ENCODE data around the gene PIK3CB. TPM values are rescaled to one million over a fixed set of nuclear protein-coding genes. Genes with fewer than 3 reads are reported as not detected.
"Not testable (repeated sequence)": the region's sequence is repeated elsewhere in the genome, so short reads cannot be mapped to it uniquely, and the experiment has no call there.

The PIK3CB gene
- total and polyA plus RNA-seq, 5 experiments from 2014 or later = 8.9 to 34.2 (median 13.4) TPM

DNA sequence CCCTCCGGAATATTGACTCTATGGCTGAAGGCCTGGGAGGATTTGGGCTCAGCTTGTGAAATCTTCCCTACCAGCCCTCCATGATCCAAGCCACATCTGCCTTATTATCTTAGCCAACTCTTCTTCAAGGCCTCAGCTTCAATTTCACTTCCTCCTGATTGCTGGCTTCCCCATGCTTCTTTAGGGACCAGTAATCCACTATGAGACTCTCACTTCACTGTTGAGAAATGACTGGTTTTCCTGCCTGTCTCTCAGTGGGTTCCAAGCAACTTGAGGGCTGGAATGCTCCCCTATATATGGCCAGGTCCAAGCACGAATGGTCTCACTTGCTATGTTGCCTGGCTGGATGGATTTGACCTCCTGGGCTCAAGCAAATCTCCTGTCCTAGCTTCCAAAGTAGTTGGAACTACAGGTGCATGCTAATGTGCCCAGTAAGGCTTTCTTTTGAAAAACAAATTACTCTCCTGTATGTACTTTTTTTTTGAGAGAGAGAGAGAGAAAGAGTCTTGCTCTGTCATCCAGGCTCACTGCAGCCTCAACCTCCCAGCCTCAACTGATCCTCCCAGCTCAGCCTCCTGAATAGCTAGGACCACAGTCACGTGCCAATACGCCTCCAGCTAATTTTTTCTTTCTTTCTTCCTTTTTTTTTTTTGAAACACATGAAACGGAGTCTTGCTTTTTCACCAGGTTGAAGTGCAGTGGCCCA, 7.9 kb upstream of the PIK3CB start:
- no peaks in the 10 kb centered on the region for H3K9me3 Mint-ChIP-seq
- peaks cover 0 to 3% (median 0%) of the 10 kb centered on the region in 4 donors for H3K4me1 Mint-ChIP-seq
- H3K27me3 Mint-ChIP-seq = peaks cover 0 to 2% (median 0%) of the 10 kb centered on the region in 5 donors
- peak overlapping the region in 1 of 10 donors; percentile 67 for H3K27ac Mint-ChIP-seq
- no peaks in the 10 kb centered on the region for H3K36me3 Mint-ChIP-seq
- no peak overlapping the region for H3K4me3 Mint-ChIP-seq
- DNase-seq (no peak), ATAC-seq (no peak)
- POLR2A ChIA-PET = no interaction called here

DNA sequence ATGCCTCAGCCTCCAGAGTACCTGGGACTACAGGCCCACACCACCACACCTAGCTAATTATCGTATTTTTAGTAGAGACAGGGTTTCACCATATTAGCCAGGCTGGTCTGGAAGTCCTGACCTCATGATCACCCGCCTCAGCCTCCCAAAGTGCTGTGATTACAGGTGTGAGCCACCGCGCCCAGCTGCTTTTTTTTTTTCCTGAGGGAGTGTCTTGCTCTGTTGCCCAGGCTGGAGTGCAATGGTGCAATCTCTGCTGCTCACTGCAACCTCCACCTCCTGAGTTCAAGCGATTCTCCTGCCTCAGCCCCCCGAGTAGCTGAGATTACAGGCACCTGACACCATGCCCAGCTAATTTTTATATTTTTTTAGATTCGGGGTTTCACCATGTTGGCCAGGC, 3.7 kb upstream of the PIK3CB start:
- ATAC-seq, H3K36me3 Mint-ChIP-seq, H3K4me3 Mint-ChIP-seq, H3K9me3 Mint-ChIP-seq, H3K27me3 Mint-ChIP-seq, DNase-seq: not testable (repeated sequence)
- POLR2A ChIA-PET = interaction anchor here (1.2 kb wide), 1 partner anchor 11 kb away, joined by 3 read pairs; no protein-coding TSS in a partner anchor
- H3K4me1 Mint-ChIP-seq = peaks cover 7 to 17% (median 15%) of the 10 kb centered on the region in 4 donors
- H3K27ac Mint-ChIP-seq = peak overlapping the region in 1 of 10 donors; percentile 66

DNA sequence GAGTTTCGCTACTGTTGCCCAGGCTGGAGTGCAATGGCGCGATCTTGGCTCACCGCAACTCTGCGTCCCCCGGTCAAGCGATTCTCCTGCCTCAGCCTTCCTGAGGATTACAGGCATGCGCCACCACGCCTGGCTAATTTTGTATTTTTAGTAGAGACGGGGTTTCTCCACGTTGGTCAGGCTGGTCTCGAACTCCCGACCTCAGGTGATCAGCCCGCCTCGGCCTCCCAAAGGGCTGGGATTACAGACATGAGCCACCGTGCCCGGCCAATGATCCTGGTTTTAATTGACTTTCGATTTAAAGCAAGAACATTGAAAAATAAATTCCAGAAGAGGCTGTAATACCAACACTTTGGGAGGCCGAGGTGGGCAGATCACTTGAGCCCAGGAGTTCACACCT, 1.1 kb upstream of the PIK3CB start:
- DNase-seq, H3K36me3 Mint-ChIP-seq, ATAC-seq, H3K9me3 Mint-ChIP-seq, H3K27me3 Mint-ChIP-seq: not testable (repeated sequence)
- H3K4me1 Mint-ChIP-seq = peaks cover 9 to 27% (median 25%) of the 10 kb centered on the region in 4 donors
- peak overlapping the region in 7 of 10 donors; percentile 31 to 99 (median 73) for H3K27ac Mint-ChIP-seq
- peak overlapping the region in 8 of 10 donors; percentile 11 to 94 (median 32) for H3K4me3 Mint-ChIP-seq
- POLR2A ChIA-PET = interaction anchor here (1.8 to 3.2 kb wide), 3 partner anchors 55 to 241 kb away, joined by 5 to 22 read pairs (median 9); partner anchors contain the start of gene CEP70

DNA sequence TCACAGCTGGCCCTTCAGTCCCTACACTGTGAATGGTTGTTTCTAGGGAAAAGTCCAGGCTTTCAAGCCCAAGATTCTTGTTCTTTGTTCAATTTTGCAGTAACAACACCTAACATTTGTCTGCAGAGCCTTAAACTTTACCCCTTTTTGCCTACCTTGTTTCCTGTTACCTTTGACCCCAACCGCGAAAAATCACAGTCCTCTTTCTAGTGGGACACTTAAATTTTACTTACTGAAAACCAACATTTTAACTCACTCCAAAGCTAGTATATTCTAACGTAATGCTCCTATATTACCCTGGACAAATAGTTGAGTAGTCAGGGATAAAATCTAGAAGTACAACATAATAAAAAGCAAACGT, 649 bp upstream of the PIK3CB start:
- Mint-ChIP-seq H3K9me3 (peaks cover 0 to 3% (median 0%) of the 10 kb centered on the region in 9 donors), H3K36me3 (peaks cover 0 to 7% (median 3%) of the 10 kb centered on the region in 3 donors), H3K27me3 (no peaks in the 10 kb centered on the region), H3K4me1 (peaks cover 9 to 28% (median 25%) of the 10 kb centered on the region in 4 donors), H3K27ac (peak overlapping the region; percentile 90 to 99 (median 98)), H3K4me3 (peak overlapping the region; percentile 89 to 99 (median 94))
- ATAC-seq (no peak), DNase-seq (no peak)
- POLR2A ChIA-PET = interaction anchor here (1.1 to 3.2 kb wide), 4 partner anchors 54 to 241 kb away, joined by 3 to 22 read pairs (median 7); partner anchors contain the start of gene CEP70

DNA sequence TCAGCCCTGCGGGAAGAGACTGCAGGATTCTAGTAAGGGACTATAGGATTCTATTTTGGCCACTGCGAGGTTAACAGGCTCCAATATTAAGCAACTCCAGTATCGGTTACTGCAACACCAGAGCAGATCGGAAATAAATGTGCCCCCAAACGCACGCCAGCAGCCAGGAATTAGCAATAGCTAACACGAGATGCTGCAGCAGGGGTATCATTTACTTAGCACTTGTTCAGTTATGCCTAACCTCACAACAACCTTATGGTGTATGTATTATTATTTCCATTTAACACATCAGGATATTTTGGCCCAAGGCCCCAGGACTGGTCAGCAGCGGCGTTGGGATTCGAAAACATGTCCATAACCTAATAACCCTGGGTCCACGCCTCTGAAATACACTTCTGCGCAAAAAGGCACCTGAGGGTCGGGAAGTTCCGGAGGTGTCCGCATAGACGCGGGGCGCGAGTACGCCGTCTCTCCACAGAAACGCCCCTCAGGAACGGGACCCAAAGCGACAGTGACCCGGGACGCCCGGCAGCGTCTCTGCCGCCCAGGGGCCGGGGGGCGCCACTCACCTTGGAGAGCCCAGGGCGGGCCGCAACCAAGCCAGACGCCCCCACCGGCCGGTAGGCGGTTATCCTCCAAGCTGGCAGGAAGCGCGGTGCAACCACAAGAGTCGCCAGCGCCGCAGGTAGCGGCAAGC, 681 bp downstream of the PIK3CB start:
- ATAC-seq (no peak), DNase-seq (peak in 2 of 10 donors; percentile 66 to 80)
- peaks cover 0 to 11% (median 3%) of the 10 kb centered on the region in 9 donors for H3K9me3 Mint-ChIP-seq
- peaks cover 15 to 41% (median 32%) of the 10 kb centered on the region in 4 donors for H3K4me1 Mint-ChIP-seq
- POLR2A ChIA-PET = interaction anchor here (0.8 to 3.2 kb wide), 6 partner anchors 53 to 242 kb away, joined by 3 to 22 read pairs (median 4); partner anchors contain the start of gene CEP70
- H3K36me3 Mint-ChIP-seq = peaks cover 0 to 19% (median 9%) of the 10 kb centered on the region in 3 donors
- peak overlapping the region; percentile 83 to 94 (median 92) for H3K4me3 Mint-ChIP-seq
- H3K27ac Mint-ChIP-seq = peak overlapping the region; percentile 65 to 99 (median 89)
- H3K27me3 Mint-ChIP-seq = no peaks in the 10 kb centered on the region

DNA sequence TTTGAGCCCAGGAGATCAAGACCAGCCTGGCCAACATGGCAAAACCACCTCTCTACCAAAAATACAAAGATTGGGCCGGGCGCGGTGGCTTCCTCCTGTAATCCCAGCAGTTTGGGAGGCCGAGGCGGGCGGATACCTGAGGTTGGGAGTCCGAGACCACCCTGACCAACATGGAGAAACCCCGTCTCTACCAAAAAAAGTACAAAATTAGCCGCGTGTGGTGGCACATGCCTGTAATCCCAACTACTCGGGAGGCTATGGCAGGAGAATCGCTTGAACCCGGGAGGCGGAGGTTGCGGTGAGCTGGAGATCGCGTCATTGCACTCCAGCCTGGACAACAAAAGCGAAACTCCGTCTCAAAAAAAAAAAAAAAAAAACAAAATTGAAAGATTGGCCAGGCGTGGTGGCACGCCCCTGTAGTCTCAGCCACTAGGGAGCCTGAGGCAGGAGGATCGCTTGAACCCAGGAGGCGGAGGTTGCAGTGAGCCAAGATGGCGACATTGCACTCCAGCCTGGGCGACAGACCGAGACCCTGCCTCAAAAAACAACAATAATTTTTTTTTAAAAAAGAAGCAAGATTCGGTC, 2.2 kb downstream of the PIK3CB start:
- peak overlapping the region in 7 of 10 donors; percentile 28 to 75 (median 65) for H3K27ac Mint-ChIP-seq
- peaks cover 0 to 11% (median 3%) of the 10 kb centered on the region in 9 donors for H3K9me3 Mint-ChIP-seq
- ATAC-seq, DNase-seq, H3K27me3 Mint-ChIP-seq: not testable (repeated sequence)
- peaks cover 15 to 41% (median 32%) of the 10 kb centered on the region in 4 donors for H3K4me1 Mint-ChIP-seq
- POLR2A ChIA-PET = interaction anchor here (0.7 kb wide), 1 partner anchor 238 kb away, joined by 3 read pairs; no protein-coding TSS in a partner anchor
- peaks cover 0 to 19% (median 9%) of the 10 kb centered on the region in 3 donors for H3K36me3 Mint-ChIP-seq
- peak overlapping the region in 8 of 10 donors; percentile 14 to 83 (median 20) for H3K4me3 Mint-ChIP-seq

DNA sequence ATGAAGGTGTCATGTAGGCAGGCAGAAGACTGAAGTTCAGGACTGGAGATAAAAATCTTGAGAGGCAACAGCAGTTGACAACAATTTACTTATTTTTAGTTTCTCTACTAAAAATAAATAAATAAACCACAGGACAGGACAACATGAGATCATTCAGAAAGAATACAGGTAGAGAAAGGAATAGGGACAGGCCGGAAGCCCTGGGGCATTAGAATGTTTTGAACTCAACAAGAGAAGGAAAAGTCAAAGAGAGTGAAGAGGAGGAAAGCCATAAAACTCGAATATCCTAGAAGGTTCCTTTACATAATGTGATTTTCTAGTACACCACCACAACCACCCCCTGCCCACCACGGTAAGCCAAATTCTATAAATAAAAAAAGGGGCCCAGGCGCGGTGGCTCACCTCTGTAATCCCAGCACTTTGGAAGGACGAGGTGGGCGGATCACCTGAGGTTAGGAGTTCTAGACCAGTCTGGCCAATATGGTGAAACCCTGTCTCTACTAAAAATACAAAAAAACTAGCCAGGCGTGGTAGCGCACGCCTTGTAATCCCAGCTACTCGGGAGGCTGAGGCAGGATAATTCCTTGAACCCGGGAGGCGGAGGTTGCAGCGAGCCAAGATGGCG, 4.7 kb downstream of the PIK3CB start:
- Mint-ChIP-seq H3K9me3 (peaks cover 0 to 11% (median 3%) of the 10 kb centered on the region in 9 donors), H3K36me3 (peaks cover 0 to 32% (median 30%) of the 10 kb centered on the region in 3 donors), H3K27me3 (no peaks in the 10 kb centered on the region), H3K4me3 (peak overlapping the region in 2 of 10 donors; percentile 28 to 33), H3K4me1 (peaks cover 9 to 38% (median 29%) of the 10 kb centered on the region in 4 donors), H3K27ac (peak overlapping the region in 5 of 10 donors; percentile 2 to 56 (median 6))
- ATAC-seq (no peak), DNase-seq (no peak)
- POLR2A ChIA-PET = no interaction called here

DNA sequence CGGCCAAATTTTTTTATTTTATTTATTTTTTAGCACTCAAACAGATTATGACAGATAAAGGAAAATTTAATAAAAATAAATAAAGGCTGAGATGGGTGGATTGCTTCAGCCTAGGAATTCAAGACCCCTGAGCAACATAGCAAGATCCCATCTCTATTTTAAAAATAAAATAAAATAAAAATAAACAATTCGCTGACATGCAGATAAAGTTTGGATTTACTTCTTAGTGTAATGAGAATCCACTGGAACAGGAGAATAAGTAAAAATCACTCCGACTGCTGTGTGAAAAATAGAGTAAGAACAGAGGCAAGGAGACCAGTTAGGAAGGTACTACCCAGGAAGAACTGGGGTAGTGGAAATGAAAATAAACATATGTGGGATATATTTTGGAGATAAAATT, 5.6 kb downstream of the PIK3CB start:
- Mint-ChIP-seq H3K36me3 (peaks cover 0 to 38% (median 34%) of the 10 kb centered on the region in 3 donors), H3K27ac (peak overlapping the region in 2 of 10 donors; percentile 6 to 84), H3K4me1 (peaks cover 11 to 43% (median 31%) of the 10 kb centered on the region in 4 donors), H3K9me3 (peaks cover 0 to 11% (median 3%) of the 10 kb centered on the region in 9 donors), H3K4me3 (no peak overlapping the region), H3K27me3 (no peaks in the 10 kb centered on the region)
- POLR2A ChIA-PET = no interaction called here
- no peak for DNase-seq
- no peak for ATAC-seq

DNA sequence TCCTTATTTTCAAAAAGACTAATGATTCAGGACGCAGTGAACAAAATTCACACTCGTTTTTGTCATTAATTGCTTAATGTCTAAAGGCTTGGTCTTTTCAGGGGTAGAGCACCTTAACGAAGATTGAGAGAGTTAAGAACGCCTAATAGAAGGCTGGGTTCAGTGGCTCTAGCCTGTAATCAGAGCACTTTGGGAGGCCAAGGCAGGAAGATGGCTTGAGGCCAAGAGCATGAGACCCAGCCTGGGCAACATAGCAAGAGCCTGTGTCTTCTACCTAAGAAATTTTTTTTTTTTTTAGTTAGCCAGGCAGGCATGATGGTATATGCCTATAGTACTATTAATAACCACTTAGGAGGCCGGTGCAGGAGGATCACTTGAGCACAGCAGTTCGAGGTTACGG, 7.5 kb downstream of the PIK3CB start:
- Mint-ChIP-seq H3K27me3 (no peaks in the 10 kb centered on the region), H3K4me3 (no peak overlapping the region), H3K4me1 (peaks cover 11 to 32% (median 20%) of the 10 kb centered on the region in 4 donors), H3K9me3 (peaks cover 0 to 11% (median 3%) of the 10 kb centered on the region in 9 donors), H3K36me3 (peaks cover 0 to 41% (median 34%) of the 10 kb centered on the region in 3 donors), H3K27ac (no peak overlapping the region)
- no peak for ATAC-seq
- no peak for DNase-seq
- POLR2A ChIA-PET = no interaction called here

DNA sequence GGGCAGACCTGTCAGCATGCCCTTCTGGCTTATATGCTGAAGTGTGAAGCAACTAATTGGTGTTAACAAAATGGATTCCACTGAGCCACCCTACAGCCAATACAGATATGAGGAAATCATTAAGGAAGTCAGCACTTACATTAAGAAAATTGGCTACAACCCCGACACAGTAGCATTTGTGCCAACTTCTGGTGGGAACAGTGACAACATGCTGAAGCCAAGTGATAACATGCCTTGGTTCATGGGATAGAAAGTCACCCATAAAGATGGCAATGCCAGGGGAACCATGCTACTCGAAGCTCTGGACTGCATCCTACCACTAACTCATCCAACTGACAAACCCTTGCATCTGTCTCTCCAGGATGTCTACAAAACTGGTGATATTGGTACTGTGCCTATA, 9.4 kb downstream of the PIK3CB start:
- DNase-seq = no peak
- H3K36me3 Mint-ChIP-seq = peaks cover 0 to 39% (median 26%) of the 10 kb centered on the region in 3 donors
- ATAC-seq = no peak
- H3K27me3 Mint-ChIP-seq = no peaks in the 10 kb centered on the region
- no peak overlapping the region for H3K4me3 Mint-ChIP-seq
- H3K9me3 Mint-ChIP-seq = peaks cover 0 to 11% (median 2%) of the 10 kb centered on the region in 9 donors
- POLR2A ChIA-PET = no interaction called here
- H3K4me1 Mint-ChIP-seq = peaks cover 8 to 30% (median 14%) of the 10 kb centered on the region in 4 donors
- H3K27ac Mint-ChIP-seq = peak overlapping the region in 4 of 10 donors; percentile 11 to 41 (median 20)

DNA sequence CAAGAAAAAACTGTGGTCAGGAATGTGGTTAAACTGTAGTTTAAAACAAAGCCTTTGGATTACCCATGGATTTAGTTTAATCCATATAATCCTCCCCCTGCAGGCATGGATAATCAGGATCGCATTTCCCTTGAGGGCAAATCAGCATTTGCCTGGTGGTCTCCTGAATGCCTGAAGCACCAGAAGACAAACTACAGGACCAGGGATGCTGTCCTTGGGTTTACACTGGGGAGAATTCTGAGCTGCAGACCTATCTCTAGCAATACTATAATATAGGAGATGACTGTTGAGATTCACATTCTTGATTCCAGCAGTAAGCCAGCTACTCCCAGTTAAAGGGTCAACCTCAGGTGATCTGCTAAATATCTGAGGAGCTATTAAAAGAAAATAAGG, 10.6 kb downstream of the PIK3CB start:
- no peak for ATAC-seq
- H3K4me1 Mint-ChIP-seq = peaks cover 5 to 30% (median 14%) of the 10 kb centered on the region in 4 donors
- no peaks in the 10 kb centered on the region for H3K9me3 Mint-ChIP-seq
- H3K36me3 Mint-ChIP-seq = peaks cover 0 to 36% (median 16%) of the 10 kb centered on the region in 3 donors
- H3K27ac Mint-ChIP-seq = peak overlapping the region in 1 of 10 donors; percentile 6
- no peak overlapping the region for H3K4me3 Mint-ChIP-seq
- H3K27me3 Mint-ChIP-seq = no peaks in the 10 kb centered on the region
- POLR2A ChIA-PET = no interaction called here
- DNase-seq = no peak

DNA sequence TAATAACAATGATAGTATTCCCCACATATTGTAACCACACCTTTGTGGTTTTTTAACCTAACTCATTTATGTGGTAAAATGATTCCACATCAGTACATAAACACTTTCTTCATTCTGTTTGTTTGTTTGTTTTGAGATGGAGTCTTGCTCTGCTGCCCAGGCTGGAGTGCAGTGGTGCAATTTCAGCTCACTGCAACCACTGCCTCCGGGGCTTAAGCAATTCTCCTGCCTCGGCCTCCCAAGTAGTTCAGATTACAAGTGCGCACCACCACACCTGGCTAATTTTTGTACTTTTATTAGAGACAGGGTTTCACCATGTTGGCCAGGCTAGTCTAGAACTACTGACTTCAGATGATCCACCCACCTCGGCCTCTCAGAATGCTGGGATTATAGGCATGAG, 14.3 kb downstream of the PIK3CB start:
- Mint-ChIP-seq H3K4me1 (peaks cover 12 to 41% (median 31%) of the 10 kb centered on the region in 4 donors), H3K27ac (peak overlapping the region in 1 of 10 donors; percentile 4), H3K36me3 (peaks cover 0 to 17% (median 7%) of the 10 kb centered on the region in 3 donors)
- not testable (repeated sequence) for H3K9me3 Mint-ChIP-seq, DNase-seq, ATAC-seq, H3K27me3 Mint-ChIP-seq, H3K4me3 Mint-ChIP-seq
- POLR2A ChIA-PET = interaction anchor here (0.7 kb wide), 1 partner anchor 88 kb away, joined by 3 read pairs; no protein-coding TSS in a partner anchor

Data from naive thymus-derived CD8-positive, alpha-beta T cell (primary cell).